SK-N-DZ (cell line): ENCODE measurements around the gene SAMD3.
"Not testable (repeated sequence)": the region's sequence is repeated elsewhere in the genome, so short reads cannot be mapped to it uniquely, and the experiment has no call there.

ENCODE experiments used
- DNase-seq: peaks from one replicate; pipeline ENCODE4 v3.0.0-alpha.2; 2015; ENCODE audit warnings: low spot score

SAMD3 gene

GRCh38 chr6:130212215-130212874 is 10.4 kb downstream of the SAMD3 start:
- no peak for DNase-seq

GRCh38 chr6:130211691-130212090 is 11.1 kb downstream of the SAMD3 start:
- no peak for DNase-seq

GRCh38 chr6:130207979-130208649 is 14.6 kb downstream of the SAMD3 start:
- no peak for DNase-seq

- DNase-seq, result no peak
Observed at GRCh38 chr6:130206479-130206878, 16.3 kb downstream of the SAMD3 start.

- DNase-seq, result no peak
Observed at GRCh38 chr6:130204322-130204721, 18.4 kb downstream of the SAMD3 start.

GRCh38 chr6:130203370-130203769 is 19.4 kb downstream of the SAMD3 start:
- DNase-seq, result no peak

- DNase-seq, result no peak
Observed at GRCh38 chr6:130202782-130203181, 20.0 kb downstream of the SAMD3 start.

GRCh38 chr6:130200020-130200419 is 22.7 kb downstream of the SAMD3 start:
- DNase-seq, result no peak

- no peak for DNase-seq
Observed at GRCh38 chr6:130198483-130199035, 24.2 kb downstream of the SAMD3 start.

- DNase-seq, result not testable (repeated sequence)
Observed at GRCh38 chr6:130197816-130198482, 24.8 kb downstream of the SAMD3 start.

- DNase-seq, result not testable (repeated sequence)
Observed at GRCh38 chr6:130194434-130194833, 28.3 kb downstream of the SAMD3 start.

- DNase-seq, result no peak
Observed at GRCh38 chr6:130190701-130191690, 31.8 kb downstream of the SAMD3 start.

GRCh38 chr6:130189531-130190397 is 33.0 kb downstream of the SAMD3 start:
- DNase-seq, result no peak

- DNase-seq, result no peak
Observed at GRCh38 chr6:130188207-130188899, 34.4 kb downstream of the SAMD3 start.

GRCh38 chr6:130187335-130188206 is 35.2 kb downstream of the SAMD3 start:
- no peak for DNase-seq

- DNase-seq, result no peak
Observed at GRCh38 chr6:130185658-130186057, 37.1 kb downstream of the SAMD3 start.

- DNase-seq, result peak; percentile 26
Observed at GRCh38 chr6:130183271-130184222, 39.2 kb downstream of the SAMD3 start.
